Neural cell (in vitro differentiated cells): ENCODE measurements around the gene IGSF21. TPM values are rescaled to one million over a fixed set of nuclear protein-coding genes. Genes with fewer than 3 reads are reported as not detected.
"Not testable (repeated sequence)": the region's sequence is repeated elsewhere in the genome, so short reads cannot be mapped to it uniquely, and the experiment has no call there.

ENCODE experiments used
- H2AFZ ChIP-seq: fragments of 200-600, 300-800 bp; sonication (generic), shearing (Covaris generic); 2 replicates; pipeline ENCODE4 v1.6.0; 2014; ENCODE audit warnings: low read depth, mild to moderate bottlenecking, antibody characterized with exemption, low read length, moderate library complexity
- H3F3A ChIP-seq: fragments of 200-600 bp; shearing (Covaris generic); 2 replicates; pipeline ENCODE4 v1.6.1; 2016; ENCODE audit warnings: mild to moderate bottlenecking, moderate library complexity, mixed read lengths, antibody characterized with exemption, low read length; ENCODE audit not compliant: insufficient read depth, poor library complexity, severe bottlenecking
- H3K27ac ChIP-seq: fragments of 200-600, 300-800 bp; sonication (generic), shearing (Covaris generic); 2 replicates; pipeline ENCODE4 v1.5.1; 2014; ENCODE audit warnings: mild to moderate bottlenecking, low read length, moderate library complexity
- H3K27me3 ChIP-seq: fragments of 300-800, 200-600 bp; sonication (generic), shearing (Covaris generic); 2 replicates; pipeline ENCODE4 v1.6.0; 2014; ENCODE audit warnings: mild to moderate bottlenecking, low read depth, low read length, moderate library complexity; ENCODE audit not compliant: insufficient read depth
- H3K36me3 ChIP-seq: fragments of 300-800, 200-600 bp; sonication (generic), shearing (Covaris generic); 2 replicates; pipeline ENCODE4 v1.5.1; 2014; ENCODE audit warnings: mild to moderate bottlenecking, antibody characterized with exemption, low read length, moderate library complexity; ENCODE audit not compliant: insufficient read depth
- H3K4me2 ChIP-seq: fragments of 300-800, 200-600 bp; sonication (generic), shearing (Covaris generic); 2 replicates; pipeline ENCODE4 v1.6.0; 2014; ENCODE audit warnings: mild to moderate bottlenecking, low read length
- H3K4me3 ChIP-seq: fragments of 300-800, 200-600 bp; sonication (generic), shearing (Covaris generic); 2 replicates; pipeline ENCODE4 v1.5.1; 2014; ENCODE audit warnings: mild to moderate bottlenecking, low read length, moderate library complexity
- H3K79me2 ChIP-seq: fragments of 200-600 bp; shearing (Covaris generic); replicated peaks from 2 replicates; pipeline ENCODE4 v1.6.0; 2014; ENCODE audit warnings: mild to moderate bottlenecking, low read length, moderate library complexity; ENCODE audit not compliant: insufficient read depth
- H3K9ac ChIP-seq: fragments of 300-800, 200-600 bp; sonication (generic), shearing (Covaris generic); 2 replicates; pipeline ENCODE4 v1.6.1; 2016; ENCODE audit warnings: mild to moderate bottlenecking, low read length, mixed read lengths
- H3K9me2 ChIP-seq: fragments of 200-600 bp; shearing (Covaris generic); 2 replicates; pipeline ENCODE4 v1.6.1; 2016; ENCODE audit warnings: mild to moderate bottlenecking, low read length, mixed read lengths; ENCODE audit not compliant: insufficient read depth
- H3K9me3 ChIP-seq: fragments of 200-600, 300-800 bp; sonication (generic), shearing (Covaris generic); 2 replicates; pipeline ENCODE4 v1.6.1; 2016; ENCODE audit warnings: mild to moderate bottlenecking, mixed run types, low read length, moderate library complexity, mixed read lengths
- H4K20me1 ChIP-seq: fragments of 200-600 bp; shearing (Covaris generic); 2 replicates; pipeline ENCODE4 v1.6.1; 2016; ENCODE audit warnings: mild to moderate bottlenecking, mixed run types; ENCODE audit not compliant: insufficient read depth
- CTCF ChIP-seq: fragments of 450-650 bp; IDR thresholded peaks from 2 replicates; pipeline ENCODE4 v1.5.1; 2014; ENCODE audit warnings: antibody characterized with exemption, mild to moderate bottlenecking, moderate library complexity; ENCODE audit not compliant: poor library complexity, severe bottlenecking
- EP300 ChIP-seq: fragments of 450-650 bp; conservative IDR thresholded peaks from 2 replicates; pipeline ENCODE4 v1.6.1; 2014; ENCODE audit warnings: antibody characterized with exemption, mild to moderate bottlenecking, moderate library complexity; ENCODE audit not compliant: poor library complexity, severe bottlenecking
- EZH2 ChIP-seq: fragments of 200-600, 300-800 bp; shearing (Covaris generic), sonication (generic); IDR thresholded peaks from 2 replicates; pipeline ENCODE4 v1.6.1; 2014; ENCODE audit warnings: antibody characterized with exemption, low read length, borderline replicate concordance, mild to moderate bottlenecking; ENCODE audit not compliant: insufficient read depth, poor library complexity, severe bottlenecking
- MXI1 ChIP-seq: fragments of 450-650 bp; conservative IDR thresholded peaks from 2 replicates; pipeline ENCODE4 v1.6.1; 2014; ENCODE audit warnings: antibody characterized with exemption, mild to moderate bottlenecking; ENCODE audit not compliant: poor library complexity, severe bottlenecking
- POLR2AphosphoS5 ChIP-seq: IDR thresholded peaks from 2 replicates; pipeline ENCODE4 v1.6.1; 2012
- RAD21 ChIP-seq: fragments of 450-650 bp; conservative IDR thresholded peaks from 2 replicates; pipeline ENCODE4 v1.6.1; 2014; ENCODE audit warnings: antibody characterized with exemption, mild to moderate bottlenecking, moderate library complexity
- REST ChIP-seq: IDR thresholded peaks from 2 replicates; pipeline ENCODE4 v1.6.1; 2012; ENCODE audit warnings: borderline replicate concordance
- SMC3 ChIP-seq: fragments of 450-650 bp; conservative IDR thresholded peaks from 2 replicates; pipeline ENCODE4 v1.6.1; 2014; ENCODE audit warnings: antibody characterized with exemption, mild to moderate bottlenecking, moderate library complexity; ENCODE audit not compliant: poor library complexity
- TAF1 ChIP-seq: IDR thresholded peaks from 2 replicates; pipeline ENCODE4 v1.6.1; 2012; ENCODE audit warnings: low read depth
- polyA plus RNA-seq: library from polyadenylated mRNA; depleted of rRNA; stranded (reverse); fragments of >200 nt; gene quantifications from 2 replicates; pipeline ENCODE4 v1.2.3, GENCODE V29; 2014

IGSF21 gene
- polyA plus RNA-seq, 1 donor from 2014 or later, result 2.4 TPM

GRCh38 chr1:18160290-18160942, 52.8 kb downstream of the IGSF21 start:
- Histone ChIP-seq H4K20me1 (no peaks in the 10 kb centered on the region), H3K27ac (no peak overlapping the region), H3K27me3 (no peaks in the 10 kb centered on the region), H3K36me3 (no peaks in the 10 kb centered on the region), H3K79me2 (no peaks in the 10 kb centered on the region), H2AFZ (no peak overlapping the region), H3K9me2 (no peaks in the 10 kb centered on the region), H3K4me2 (no peak overlapping the region), H3K9ac (no peak overlapping the region), H3K9me3 (no peaks in the 10 kb centered on the region), H3K4me3 (no peak overlapping the region), H3F3A (no peaks in the 10 kb centered on the region)
- no peak for TF ChIP-seq TAF1
- no peak for TF ChIP-seq POLR2AphosphoS5
- TF ChIP-seq CTCF, result no peak
- TF ChIP-seq SMC3, result no peak
- TF ChIP-seq RAD21, result no peak
- TF ChIP-seq EP300, result no peak
- TF ChIP-seq MXI1, result no peak
- TF ChIP-seq REST, result no peak
- TF ChIP-seq EZH2, result no peak

- no peaks in the 10 kb centered on the region for H3K79me2 ChIP-seq
- no peaks in the 10 kb centered on the region for H3K36me3 ChIP-seq
- H3K9me2 ChIP-seq, result no peaks in the 10 kb centered on the region
- H3K9me3 ChIP-seq, result no peaks in the 10 kb centered on the region
- TF ChIP-seq TAF1 (no peak), SMC3 (no peak), RAD21 (no peak), CTCF (no peak)
- H2AFZ ChIP-seq, result no peak overlapping the region
- no peak overlapping the region for H3K4me2 ChIP-seq
- H3F3A ChIP-seq, result no peaks in the 10 kb centered on the region
- H4K20me1 ChIP-seq, result no peaks in the 10 kb centered on the region
- H3K9ac ChIP-seq, result no peak overlapping the region
- no peaks in the 10 kb centered on the region for H3K27me3 ChIP-seq
- H3K4me3 ChIP-seq, result no peak overlapping the region
- no peak overlapping the region for H3K27ac ChIP-seq
These were observed 54.1 kb downstream of the IGSF21 start for GRCh38 chr1:18161690-18162089.

GRCh38 chr1:18165640-18166039, 58.0 kb downstream of the IGSF21 start:
- not testable (repeated sequence) for H3K9ac ChIP-seq, H3K9me3 ChIP-seq, H3K27me3 ChIP-seq, H3K27ac ChIP-seq, H3K36me3 ChIP-seq, H3K4me2 ChIP-seq, H2AFZ ChIP-seq, H3K79me2 ChIP-seq, H3F3A ChIP-seq, H3K4me3 ChIP-seq, H3K9me2 ChIP-seq, H4K20me1 ChIP-seq
